ENCODE results near the gene NELL1.

DNA sequence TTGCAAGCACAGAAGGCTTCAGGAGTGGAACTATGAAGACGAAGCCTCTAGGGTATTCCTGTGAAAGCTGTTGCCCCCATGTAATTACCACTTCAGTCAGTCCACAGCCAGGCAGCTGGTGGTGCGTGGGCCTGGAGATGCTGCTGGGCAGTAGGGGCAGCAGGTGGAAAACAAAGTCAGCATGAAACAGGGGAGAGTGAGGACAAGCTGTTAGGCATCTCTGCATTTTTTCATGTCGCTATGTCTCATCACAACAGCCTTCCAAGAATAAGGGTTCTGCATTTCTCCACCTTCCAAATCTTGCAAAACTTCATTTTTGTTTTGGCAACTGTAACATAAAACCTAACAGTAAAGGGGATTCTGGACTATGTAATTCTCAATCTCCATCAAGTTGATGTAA lies 757.5 kb downstream of the NELL1 start:
- TF ChIP-seq CTCF (IDR thresholded peaks at IDR 0.05): no peak
- TF ChIP-seq MAFK (IDR thresholded peaks at IDR 0.05; ENCODE audit: partially characterized antibody): no peak
- TF ChIP-seq RCOR1 (IDR thresholded peaks at IDR 0.05; ENCODE audit: low read depth, low read length): no peak
- no peak for TF ChIP-seq HDAC2 (IDR thresholded peaks at IDR 0.05)
- TF ChIP-seq CBX8 (IDR thresholded peaks at IDR 0.05): no peak
- TF ChIP-seq POLR2A (IDR thresholded peaks at IDR 0.05; ENCODE audit: low read length): no peak
- TF ChIP-seq RAD21 (conservative IDR thresholded peaks at IDR 0.05 in 1 of 2, IDR thresholded peaks at IDR 0.05 in 1 of 2): no peak
- TF ChIP-seq, protein P1, sequence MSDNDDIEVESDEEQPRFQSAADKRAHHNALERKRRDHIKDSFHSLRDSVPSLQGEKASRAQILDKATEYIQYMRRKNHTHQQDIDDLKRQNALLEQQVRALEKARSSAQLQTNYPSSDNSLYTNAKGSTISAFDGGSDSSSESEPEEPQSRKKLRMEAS (IDR thresholded peaks at IDR 0.05): no peak
- TF ChIP-seq RNF2 (IDR thresholded peaks at IDR 0.05; ENCODE audit: borderline replicate concordance, low read depth): no peak
- TF ChIP-seq CBX2 (IDR thresholded peaks at IDR 0.05; ENCODE audit: borderline replicate concordance, low read depth): no peak
- no peak for TF ChIP-seq USF2 (IDR thresholded peaks at IDR 0.05)
- no peak for TF ChIP-seq PBX3 (IDR thresholded peaks at IDR 0.05)
- TF ChIP-seq KDM1A (IDR thresholded peaks at IDR 0.05; ENCODE audit: low read depth): no peak

All from A549 (cell line).